ENCODE results near the gene TMEM213. TPM values are rescaled to one million over a fixed set of nuclear protein-coding genes. Genes with fewer than 3 reads are reported as not detected.

The TMEM213 gene
- total and polyA plus RNA-seq, 2 of the 8 experiments (the other 6 are each of a cell fraction or from before 2014, with no cell fraction given), result 0.21 to 0.67 TPM

GRCh38 chr7:138853448-138853847, 55.7 kb downstream of the TMEM213 start (continued):
- no peak for TF ChIP-seq MAFK (IDR thresholded peaks at IDR 0.05; ENCODE audit: low read depth, low read length)

All from H1 (cell line).